Measurements from ENCODE around the gene PDE6D.
"Not testable (repeated sequence)": the region's sequence is repeated elsewhere in the genome, so short reads cannot be mapped to it uniquely, and the experiment has no call there.

The PDE6D gene

DNA sequence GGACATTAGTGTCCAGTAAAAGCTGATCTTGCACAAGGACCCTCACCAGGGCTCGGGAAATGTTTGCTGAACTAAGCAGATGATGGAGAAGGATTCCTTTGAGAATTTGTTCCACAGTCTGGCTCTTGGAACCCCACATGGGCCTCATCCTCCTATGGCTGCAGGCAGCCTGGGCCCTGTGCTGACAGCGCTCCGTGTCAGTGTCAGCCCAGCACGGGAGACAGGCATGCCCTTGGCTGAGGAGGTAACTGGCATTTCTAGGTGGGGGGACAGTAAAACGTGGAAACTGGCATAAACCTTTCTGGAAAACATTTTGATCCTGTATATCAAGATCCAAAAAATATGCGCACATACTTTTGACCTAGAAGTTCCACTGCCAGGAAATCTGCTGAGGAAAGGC is 62.3 kb downstream of the PDE6D start:
- DNase-seq: no peak

DNA sequence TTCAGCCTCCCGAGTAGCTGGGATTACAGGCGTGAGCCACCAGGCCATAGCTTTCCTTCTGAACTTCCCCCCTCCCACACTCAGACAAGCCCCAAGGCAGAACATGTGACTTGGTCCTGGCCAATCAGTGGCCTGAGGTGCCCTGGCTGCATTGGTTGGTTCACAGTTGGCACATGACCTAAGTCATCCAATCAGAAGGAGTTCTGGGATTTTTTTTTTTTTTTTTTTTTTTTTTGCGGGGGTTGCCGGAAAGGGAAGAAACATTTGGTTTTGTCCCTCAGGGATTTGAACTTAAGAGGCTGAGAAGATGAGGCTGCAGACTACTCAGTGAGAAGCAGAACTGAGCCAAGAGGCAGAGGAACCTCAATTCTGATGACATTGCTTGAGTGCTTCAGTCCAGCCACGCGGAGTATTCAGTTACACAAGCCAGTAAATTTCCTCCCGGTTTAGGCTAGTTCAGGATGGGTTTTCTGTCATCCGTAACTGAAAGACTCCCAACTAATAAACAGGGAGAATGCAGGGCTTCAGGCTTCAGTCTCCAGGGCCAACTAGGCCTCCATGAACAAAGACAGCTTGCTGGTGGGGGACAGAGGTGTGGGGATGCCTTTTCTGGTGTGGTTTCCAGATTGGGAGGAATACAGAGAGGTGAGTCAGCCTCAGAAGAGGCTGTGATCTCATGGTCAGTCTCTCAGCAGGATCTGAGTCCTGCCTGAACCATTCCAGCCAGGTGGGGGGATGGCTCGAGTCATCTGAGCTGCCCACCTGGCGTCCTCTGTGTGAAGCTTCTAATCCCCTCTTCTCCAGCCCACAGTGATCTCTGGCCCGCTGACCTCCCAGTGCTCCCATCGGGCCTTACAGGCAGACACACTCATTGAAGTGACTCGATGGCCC is 63.6 kb downstream of the PDE6D start:
- peak; percentile 74 for DNase-seq

DNA sequence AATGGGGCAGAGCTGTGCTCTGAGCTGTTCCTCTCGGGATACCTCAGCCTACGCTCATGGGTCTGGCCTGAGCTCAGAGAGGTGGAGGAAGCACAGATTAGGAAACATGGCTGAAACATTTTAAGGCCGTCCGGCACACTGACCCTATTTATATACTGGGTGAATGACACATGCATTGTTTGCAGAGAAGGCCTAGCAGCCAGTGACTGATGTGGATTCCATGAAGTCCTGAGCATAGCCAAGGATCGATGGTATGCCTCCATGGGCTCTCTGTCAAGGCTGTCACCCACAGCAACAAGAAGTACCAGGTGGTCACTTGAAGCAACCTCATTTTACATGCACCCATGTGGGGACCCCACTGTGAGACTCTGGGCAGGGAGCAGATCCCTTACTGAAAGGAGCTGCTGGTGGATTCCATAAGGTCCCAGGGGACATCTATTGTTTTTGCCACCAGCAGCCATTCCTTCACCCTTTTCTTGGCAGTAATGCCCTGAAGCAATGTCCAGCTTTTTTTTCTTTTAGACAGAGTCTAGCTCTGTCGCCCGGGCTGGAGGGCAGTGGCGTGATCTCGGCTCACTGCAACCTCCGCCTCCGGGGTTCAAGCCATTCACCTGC is 64.3 kb downstream of the PDE6D start:
- no peak for DNase-seq

DNA sequence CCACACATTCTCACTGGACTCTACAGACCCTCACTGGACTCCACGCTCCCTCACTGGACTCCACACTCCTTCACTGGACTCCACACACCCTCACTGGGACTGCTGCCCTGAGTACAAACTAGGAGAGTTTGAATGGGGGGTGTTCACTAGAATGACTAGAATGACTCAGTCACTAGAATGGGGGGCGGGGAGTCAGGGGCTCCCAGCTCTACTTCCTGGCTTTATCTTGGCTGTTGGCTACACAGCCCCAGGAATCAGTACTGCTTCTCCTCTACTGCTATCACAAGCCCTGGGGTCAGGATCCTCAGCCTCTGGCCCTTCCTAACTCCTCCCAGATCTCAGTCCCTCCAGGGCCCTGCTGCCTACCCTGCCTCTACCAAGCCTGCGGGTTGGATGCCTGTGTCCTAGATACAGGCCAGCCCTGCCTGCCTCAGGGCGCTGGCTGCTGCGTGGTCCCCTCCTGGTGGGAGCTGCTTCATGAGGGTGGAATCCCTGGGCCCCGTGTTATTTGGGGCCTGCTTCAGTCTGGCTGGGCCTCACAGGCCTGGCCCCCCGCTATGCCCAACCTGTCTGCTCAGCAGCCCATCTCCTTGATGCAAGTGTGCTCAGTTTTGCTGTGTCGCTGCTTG is 65.0 kb downstream of the PDE6D start:
- DNase-seq: no peak

DNA sequence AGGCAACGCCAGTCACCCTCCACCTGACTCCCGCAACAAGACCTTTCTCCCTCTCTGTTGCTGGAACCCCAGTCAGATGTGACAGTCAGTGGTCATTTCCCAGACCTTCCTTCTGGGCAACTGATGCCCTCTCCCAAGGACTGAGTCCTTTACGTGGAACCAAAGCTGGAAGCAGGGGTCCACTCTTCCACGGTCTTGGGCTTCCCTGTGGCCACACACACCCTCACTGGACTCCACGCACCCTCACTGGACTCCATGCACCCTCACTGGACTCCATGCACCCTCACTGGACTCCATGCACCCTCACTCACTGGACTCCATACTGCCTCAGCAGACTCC is 65.6 kb downstream of the PDE6D start:
- DNase-seq: no peak

DNA sequence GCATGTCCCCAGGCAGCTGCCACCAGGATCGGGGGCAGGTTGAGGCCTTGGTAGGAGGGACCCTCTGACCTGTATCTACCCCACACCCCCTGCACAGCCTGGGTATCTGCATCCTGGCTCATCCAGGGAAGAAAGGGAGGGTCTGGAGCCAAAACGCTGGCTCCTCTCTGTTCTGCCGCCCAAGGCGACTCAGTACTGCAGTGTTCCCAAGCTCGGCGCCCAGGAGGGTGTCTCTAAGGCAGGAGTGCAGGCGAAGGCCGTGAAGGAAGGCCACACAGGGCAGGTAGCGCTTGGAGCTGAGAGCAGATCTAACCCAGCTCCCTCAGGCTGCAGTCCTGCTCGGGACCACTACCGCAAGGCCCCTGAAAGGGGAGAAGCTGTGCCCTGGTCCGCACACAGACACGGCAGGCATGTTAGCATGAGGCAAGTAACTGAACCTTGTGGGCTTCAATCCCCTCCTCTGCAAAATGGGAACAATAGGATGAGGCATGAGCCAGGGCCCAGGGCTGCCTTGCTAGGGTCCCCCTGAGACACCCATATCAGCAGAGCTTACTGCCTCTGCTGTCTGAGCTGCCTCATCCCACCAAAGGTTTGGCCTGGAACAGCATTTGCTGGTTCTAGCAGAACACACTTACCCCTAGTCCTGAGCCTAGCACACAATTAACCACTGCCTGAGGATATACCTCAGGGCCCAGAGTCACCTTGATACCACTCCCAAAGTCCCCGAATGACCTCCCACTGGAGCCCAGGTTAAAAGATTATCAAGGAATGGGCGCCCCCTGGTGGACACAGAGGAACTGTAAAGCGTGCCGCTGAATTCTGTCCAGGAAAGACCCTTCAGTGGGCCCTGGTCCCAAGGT is 66.2 kb downstream of the PDE6D start:
- peak; percentile 65 for DNase-seq

DNA sequence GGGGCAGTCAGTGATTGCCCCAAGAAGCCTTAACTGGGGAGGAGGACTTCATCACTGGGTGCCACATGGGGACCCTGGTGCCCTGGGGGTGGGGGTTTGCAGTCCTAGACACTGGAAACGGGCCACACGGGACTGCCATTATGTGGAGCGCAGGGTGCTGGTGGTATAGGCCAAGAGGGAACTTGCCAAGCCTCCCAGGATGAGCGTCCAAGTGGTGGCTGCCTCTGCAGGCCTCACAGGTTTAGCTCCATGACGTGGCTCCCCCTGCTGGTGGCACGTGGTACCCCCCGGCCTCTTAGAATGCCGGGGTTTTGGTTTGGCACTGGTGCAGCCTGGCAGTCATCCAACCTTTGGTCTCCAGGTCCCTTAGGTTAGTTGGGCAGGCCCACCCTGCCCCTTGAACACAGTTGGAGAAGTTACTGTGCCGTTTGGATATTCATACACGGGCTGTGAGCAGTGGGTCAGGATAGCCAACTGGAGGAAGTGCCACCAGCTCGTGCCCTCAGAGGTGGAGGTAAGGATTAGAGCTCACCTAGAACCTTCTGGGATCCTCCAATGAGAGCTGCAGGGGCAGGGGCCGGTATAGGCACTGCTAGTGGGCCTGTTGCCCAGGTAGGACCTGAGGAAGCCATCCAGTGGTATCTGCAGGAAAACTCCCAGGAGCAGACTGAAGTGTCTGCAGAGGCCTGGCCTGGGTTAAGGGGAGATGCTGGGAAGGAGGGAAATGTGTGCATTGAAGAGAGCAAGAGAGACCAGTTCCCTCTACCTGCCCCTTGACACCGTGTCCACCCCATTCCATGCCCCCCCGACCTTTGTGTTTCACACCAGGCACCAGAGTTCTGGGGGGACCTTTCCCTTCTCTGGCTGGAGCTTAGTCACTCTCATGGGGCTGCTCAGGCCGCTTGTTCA is 67.1 kb downstream of the PDE6D start:
- peak; percentile 87 for DNase-seq

DNA sequence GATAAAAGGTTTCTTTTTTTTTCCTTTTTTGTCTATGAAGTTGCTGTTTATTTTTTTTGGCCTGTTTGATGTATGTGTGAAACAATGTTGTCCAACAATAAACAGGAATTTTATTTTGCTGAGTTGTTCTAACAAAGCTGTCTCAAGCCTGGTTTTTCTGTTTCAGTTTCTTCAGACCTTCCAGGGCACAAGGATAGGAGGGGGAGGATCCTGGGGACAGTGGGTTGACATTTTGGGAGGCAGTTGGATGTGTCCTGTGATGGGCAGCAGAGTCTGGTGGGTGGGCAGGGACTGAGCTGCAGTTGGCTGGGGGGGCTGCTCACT is 67.7 kb downstream of the PDE6D start:
- not testable (repeated sequence) for DNase-seq

DNA sequence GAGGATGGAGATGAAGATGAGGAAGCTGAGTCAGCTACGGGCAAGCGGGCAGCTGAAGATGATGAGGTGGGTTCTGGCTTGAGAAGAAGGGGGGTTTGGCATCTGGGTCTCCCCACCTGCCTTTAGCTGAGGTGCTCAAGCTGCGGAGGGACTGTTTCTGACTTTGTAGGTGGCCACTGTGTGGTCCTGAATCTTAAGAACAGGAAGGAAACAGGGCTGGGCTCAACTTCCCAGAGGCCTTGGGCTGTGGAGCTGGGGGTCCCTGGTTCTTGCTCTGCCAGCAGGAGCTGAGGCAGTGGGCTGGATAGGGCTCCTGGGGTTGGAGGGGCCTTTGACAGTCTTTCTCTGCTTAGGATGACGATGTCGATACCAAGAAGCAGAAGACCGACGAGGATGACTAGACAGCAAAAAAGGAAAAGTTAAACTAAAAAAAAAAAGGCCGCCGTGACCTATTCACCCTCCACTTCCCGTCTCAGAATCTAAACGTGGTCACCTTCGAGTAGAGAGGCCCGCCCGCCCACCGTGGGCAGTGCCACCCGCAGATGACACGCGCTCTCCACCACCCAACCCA is 68.5 kb downstream of the PDE6D start:
- DNase-seq: not testable (repeated sequence)

DNA sequence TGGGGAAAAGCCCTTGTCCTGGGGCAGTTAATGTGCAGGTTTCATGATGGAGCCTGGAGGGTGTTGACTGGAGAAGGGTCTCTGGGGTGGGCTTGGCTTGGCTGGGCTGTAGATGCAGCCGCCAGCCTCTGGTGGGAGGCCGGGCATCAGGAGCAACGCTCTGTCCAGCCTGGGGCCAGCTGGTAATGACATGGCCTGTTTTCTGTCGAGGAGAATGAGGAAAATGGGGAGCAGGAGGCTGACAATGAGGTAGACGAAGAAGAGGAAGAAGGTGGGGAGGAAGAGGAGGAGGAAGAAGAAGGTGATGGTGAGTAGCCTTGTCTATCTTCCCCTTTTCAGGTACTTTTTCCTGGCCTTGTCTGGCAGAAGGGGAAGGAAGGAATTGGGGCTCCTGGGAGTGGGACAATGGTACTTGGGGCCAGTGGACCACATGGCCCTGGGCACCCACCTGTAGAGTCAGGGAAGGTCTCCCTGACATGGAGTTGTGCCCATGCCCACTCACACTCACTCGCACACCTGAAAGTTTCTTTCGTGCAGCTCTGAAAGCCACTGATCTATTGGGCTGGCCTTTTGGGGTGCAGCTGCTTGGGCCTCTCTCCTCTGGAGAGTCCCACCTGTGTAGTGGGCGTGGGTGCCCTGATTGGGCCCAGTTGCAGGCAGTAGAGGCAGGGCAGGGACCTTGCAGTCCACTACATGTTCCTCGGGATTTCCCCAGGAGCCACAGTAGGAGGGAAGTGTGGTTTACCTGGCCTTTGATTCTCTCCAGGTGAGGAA is 69.2 kb downstream of the PDE6D start:
- no peak for DNase-seq

DNA sequence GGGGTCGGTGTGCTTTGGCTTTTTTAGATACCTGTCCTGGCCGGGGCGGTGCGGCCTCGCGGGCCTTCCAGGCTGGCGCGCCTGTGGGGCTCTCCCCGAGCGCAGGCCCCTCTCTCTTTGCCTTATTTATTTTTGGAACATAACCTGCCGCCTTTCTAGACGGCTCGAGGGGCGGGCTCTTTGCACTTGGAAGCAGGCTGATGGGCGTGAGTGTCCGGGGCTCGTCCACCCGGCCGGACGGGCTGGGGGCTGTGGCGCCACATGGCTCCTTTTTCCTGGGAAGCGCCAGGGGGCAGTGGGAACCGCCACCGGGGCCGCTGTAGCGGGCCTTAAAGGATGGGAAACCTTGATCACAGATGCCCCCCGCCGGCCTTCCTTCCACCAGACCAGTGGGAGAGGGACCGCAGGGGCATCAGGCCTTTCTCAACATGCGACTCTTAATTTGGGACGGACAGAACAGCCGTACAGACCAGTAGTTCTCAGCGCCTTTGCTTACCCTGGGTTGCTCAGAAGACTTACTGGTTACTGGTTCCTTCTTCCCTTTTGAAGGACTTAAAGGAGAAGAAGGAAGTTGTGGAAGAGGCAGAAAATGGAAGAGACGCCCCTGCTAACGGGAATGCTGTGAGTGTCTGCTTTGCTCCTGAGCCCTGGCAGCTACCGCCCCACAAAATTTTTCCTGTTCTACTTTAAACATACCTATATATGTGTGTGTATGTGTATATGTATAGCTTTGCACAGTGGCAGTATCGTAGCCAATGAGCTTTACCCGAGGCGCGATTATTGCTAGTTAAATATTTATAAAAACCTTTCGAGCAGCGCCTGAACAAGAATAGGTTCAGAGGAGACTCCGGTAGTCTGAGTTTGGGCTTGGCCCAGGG is 70.0 kb downstream of the PDE6D start:
- DNase-seq: no peak

DNA sequence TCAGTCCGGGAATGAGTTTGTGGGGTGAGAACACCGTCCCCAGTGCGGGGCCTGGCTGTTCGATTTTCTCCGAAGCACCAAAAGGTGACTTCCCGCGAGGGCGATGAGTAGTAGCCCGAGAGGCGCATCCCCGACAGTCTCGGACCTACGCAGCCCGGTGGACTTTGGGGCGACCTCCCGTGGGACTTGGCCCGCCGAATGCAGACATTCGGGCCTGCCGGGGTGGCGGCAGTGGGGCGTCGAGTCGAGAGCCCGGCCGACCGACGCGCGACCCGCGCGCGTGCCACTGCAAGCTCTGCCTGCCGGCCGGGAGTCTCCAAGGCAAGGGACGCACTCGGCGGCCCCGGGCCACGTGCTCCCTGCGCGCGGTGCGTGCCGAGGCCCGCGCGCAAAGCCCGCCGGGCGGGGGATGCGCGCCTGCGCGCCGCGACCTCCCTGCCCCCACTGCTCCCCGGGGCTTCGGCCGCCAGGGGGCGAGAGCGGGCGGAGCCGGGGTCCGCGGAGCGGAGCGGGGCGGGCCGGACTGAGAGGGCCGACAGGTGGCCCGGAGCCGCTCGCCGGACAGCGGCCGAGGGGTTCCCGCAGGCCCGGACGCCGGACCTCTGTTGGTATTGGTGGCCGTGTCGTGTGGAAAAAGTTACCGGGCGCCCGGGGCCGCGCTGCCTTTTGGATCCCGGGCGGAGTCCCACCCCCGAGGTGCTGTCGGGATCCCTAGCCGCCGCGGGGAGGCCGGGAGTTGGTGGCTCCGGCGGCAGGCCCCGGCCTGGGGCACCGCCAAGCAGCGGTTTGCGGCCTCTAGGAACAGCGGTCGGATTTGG is 70.9 kb downstream of the PDE6D start:
- peak; percentile 55 for DNase-seq

DNA sequence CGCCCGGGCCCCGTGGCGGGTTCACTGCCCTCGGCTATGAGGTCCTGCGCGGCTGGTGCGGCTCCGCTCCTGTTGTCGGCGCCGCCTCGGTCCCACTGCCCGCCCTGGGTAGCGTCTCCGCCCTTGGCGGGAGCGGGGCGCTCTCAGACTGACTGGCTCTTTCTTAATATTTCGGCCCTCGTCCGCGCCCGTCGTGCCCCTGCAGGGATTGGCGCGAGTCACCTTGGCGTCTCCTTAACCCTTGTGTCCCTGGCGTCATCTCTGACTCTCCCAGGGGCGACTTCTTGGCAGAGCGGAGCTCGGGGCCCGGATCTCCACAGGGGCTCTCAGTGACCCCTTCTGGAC is 71.5 kb downstream of the PDE6D start:
- no peak for DNase-seq

DNA sequence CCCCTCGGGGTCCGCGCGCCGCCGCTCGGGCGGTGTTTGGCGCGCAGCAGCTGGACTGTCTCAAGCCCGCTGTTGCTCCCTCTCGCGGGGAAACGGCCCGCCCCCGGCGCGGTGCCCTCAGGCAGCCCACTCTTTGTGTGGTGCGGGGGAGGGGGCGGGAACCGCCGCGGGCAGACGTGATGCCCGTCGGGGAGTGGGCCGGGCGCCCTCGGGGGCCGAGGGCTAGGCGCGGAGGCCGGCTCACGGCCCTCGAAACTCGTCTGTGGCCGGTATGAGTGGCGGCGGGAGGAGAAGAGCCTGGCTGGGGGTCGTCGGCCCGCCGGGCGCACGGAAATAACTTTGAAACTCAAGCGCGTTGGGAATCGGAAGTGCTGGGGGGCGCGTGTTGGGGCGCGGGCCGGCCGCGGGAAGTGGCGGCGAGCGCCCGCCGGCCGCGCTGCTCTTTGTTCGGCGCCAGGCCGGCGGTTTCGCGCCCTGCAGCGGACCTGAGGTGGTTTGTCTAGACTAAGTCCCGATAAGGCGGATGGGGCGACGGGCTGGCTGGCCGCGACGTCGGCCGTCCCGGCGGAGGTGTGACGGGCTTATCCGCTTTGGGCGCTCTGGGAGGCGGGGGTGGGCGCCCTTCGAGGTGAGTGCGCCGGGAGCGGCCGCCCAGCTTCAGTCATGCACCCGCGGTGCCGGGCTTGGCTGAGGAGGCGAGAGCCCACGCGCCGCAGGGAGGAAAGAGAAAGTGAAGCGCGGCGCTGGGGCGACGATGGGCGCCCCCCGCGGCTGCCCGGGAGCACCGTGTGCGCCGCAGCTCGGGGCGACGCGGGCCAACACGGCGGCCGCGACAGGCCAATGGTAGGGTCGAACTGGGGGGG is 72.1 kb downstream of the PDE6D start:
- DNase-seq: peak; percentile 30

DNA sequence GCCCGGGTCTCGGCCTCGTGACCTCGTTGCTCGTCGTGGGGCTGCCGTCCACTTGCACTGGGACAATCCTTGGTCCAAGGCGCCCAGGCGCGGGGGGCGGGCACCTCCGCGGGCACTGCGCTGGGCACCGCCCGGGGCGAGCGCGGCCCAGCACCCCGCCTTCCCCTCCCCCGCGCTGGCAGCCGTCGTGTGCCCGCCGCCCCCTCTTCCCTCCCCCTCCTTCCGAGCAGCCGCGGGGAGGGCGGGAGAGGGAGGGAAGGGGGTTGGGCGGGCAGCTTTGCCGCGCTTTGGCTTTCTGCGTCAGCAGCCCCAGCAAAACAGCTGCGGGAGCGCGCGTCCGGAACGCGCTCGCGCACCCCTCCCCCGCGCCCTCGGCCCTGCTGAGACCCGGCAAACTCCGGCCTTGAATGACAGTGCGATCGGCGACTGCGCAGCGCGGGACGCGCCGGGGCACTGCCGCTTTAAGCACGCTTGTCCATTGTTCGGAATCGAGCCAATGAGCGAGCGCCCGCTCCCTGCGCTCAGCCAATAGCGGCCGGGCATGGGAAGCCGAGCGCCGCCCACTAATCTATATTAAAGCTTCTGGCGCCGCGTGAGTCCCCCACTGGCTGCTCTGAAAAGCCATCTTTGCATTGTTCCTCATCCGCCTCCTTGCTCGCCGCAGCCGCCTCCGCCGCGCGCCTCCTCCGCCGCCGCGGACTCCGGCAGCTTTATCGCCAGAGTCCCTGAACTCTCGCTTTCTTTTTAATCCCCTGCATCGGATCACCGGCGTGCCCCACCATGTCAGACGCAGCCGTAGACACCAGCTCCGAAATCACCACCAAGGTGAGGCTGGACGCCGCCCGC is 72.9 kb downstream of the PDE6D start, which contains the start of gene PTMA:
Gene PTMA (plus strand): TSS at position 599 of the 846 bp plus-strand sequence. CDS start 182 bp downstream, at position 781.
- peak; percentile 98 for DNase-seq

DNA sequence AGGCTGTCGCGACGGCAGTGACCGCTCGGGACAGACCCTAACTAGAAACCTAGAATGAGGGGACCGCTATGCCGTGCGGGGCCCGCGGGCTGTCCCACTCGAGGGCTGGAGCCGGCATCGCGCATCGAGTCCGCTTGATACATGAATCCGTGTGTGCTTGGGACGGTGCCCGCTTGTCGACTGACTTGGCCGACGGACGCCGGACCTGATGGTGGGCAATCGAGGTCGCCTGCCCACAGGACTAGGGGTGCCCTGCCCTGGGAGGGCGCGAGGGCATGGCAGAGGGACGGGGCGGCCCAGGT is 73.5 kb downstream of the PDE6D start:
- no peak for DNase-seq
